ENCODE measurements around the gene RALA.
"Not testable (repeated sequence)": the region's sequence is repeated elsewhere in the genome, so short reads cannot be mapped to it uniquely, and the experiment has no call there.

The RALA gene

GRCh38 chr7:39645482-39646407 lies 22.4 kb downstream of the RALA start:
- DNase-seq (ENCODE audit: low spot score), result no peak

- DNase-seq (ENCODE audit: low spot score), result no peak
These were observed 24.4 kb downstream of the RALA start for GRCh38 chr7:39647816-39648215.

DNA sequence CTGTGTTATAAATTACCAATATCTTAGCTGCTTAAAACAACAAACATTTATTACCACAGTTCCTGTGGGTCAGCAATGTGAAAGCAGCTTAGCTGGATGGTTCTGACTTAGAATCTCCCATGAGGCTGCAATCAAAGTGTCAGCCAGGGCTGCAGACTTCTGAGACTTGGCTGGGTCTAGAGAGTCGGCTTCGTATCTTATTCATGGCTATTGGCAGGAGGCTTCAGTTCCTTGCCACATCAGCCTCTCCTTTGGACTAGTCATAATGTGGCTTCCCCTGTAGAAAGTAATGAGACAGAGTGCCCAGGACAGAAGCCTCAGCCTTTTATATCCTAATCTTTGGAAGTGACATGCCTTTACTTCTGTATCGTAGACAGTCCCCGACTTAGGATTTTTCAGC lies 27.3 kb downstream of the RALA start:
- no peak for DNase-seq (ENCODE audit: low spot score)

- no peak for DNase-seq (ENCODE audit: low spot score)
These were observed 27.9 kb downstream of the RALA start for GRCh38 chr7:39651265-39651664.

GRCh38 chr7:39656415-39656814 lies 33.0 kb downstream of the RALA start:
- DNase-seq (ENCODE audit: low spot score), result no peak

DNA sequence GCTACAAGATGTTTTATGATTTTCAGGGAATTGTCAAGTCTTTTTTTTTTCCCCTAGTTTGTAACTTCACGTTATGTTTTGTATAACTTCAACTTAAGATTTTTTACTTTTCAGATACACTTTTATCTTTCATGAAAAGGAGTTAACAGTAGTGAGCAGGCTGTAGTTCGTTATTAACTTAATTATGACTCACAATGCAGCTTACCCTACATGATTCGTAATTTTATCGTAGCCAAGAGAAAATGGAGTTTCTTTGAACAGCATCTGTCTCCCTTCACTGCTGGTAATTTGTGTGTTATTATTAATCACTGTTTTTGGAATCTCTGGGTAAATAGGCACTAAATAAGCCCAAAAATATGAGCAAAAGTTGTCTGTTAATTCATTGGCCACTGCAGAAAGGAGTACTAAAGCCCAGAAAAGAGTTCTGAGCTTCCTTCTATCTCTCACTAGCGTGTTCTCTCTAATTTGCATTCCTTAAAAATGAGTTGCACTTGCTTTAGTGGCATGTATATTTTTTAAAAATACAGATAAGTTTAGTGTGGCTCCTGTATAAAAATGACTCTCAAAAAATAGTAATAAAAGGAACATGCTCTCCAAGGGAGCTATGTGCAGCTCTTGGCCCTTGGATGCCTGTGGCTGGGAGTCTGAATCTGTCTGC lies 36.1 kb downstream of the RALA start:
- DNase-seq (ENCODE audit: low spot score), result no peak

DNA sequence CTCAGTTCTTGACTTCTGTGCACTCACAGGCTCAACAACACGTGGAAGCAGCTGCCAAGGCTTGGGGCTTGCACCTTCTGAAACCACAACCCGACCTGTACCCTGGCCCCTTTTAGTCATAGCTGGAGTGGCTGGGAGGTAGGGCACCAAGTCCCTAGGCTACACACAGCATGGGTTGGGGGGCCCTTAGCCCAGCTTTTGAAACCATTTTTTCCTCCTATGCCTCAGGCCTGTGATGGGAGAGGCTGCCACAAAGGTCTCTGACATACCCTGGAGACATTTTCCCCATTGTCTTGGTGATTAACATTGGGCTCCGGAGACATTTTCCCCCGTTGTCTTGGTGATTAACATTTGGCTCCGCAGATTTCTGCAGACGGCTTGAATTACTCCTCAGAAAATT lies 38.6 kb downstream of the RALA start:
- no peak for DNase-seq (ENCODE audit: low spot score)

- no peak for DNase-seq (ENCODE audit: low spot score)
These were observed 39.9 kb downstream of the RALA start for GRCh38 chr7:39663263-39663662.

GRCh38 chr7:39664057-39664456 lies 40.7 kb downstream of the RALA start:
- DNase-seq (ENCODE audit: low spot score), result no peak

GRCh38 chr7:39664585-39664984 lies 41.2 kb downstream of the RALA start:
- DNase-seq (ENCODE audit: low spot score), result no peak

- DNase-seq (ENCODE audit: low spot score), result no peak
These were observed 43.2 kb downstream of the RALA start for GRCh38 chr7:39666562-39666961.

DNA sequence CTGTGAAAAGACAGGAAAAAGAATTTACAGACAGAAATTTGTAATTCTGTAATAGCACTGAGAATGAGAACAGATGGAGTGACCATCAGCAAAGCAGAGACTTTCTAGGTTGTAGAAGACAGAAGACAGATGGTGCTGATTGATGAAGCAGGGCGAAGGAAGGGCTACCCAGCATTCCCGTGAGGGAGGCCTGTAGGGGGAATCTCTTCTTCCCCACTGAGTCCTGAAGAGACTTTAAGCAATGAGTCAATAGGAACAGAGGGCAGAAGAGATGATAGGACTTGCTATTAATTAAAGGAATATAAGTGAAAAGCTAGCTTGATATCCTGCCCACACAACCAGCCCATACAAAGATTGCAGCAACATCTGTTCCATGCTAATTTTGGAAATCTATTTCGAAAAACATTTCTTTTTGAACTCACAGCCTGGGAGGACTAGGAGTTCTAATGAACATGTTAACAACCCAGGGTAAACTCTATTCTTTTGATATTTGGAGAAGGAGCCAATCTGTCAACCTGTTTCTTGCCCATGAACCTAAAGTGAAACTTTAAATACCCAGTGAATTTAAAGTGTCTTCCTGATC lies 44.1 kb downstream of the RALA start:
- no peak for DNase-seq (ENCODE audit: low spot score)

DNA sequence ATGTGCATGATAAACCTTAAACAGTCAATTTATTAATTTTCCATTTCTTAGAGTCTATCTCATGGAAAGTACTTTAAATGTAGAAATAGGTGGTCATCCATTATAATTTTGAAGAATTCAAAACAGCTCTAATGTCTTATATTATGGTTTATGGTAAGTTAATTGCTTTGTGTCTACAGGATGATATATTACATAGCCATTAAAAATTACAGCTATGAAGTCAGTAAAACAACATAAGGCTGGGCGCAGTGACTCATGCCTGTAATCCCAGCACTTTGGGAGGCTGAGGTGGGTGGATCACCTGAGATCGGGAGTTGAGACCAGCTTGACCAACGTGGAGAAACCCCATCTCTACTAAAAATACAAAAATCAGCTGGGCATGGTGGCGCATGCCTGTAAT lies 44.9 kb downstream of the RALA start:
- not testable (repeated sequence) for DNase-seq (ENCODE audit: low spot score)

DNA sequence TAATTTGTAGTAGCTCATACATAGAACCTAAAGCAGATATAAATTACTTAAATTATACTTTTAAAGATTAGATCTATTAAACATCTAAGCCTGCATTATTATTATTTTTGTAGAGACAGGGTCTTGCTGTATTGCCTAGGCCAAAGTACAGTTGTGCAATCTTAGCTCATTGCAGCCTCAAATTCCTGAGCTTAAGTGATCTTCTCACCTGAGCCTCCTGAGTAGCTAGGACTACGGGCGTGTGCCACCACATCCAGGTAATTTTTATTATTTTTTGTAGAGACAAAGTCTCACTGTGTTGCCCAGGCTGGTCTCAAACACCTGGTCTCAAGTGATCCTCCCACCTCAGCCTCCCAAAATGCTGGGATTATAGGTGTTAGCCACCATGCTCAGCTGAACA lies 46.7 kb downstream of the RALA start:
- DNase-seq (ENCODE audit: low spot score), result no peak

DNA sequence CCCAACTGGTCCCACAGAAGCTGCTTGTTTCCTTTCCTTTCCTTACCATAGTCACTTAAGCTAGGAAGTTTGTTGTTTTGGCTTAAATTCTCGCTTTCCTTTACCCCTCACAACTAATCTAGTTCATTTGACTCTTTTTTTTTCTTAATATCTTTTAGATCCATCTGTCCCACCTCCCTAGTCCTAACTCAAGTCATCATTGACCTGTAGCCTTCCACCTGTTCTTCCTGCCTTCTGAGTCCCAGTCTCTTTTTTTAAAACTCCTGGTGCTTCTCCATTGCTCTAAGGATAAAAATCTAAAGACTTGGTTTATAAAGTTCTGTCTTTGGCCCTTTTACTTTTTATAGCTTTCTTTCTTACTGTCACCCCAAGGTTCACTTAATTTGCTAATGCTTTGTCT lies 47.6 kb downstream of the RALA start:
- no peak for DNase-seq (ENCODE audit: low spot score)

GRCh38 chr7:39672176-39672575 lies 48.8 kb downstream of the RALA start:
- no peak for DNase-seq (ENCODE audit: low spot score)

GRCh38 chr7:39673868-39674267 lies 50.5 kb downstream of the RALA start:
- no peak for DNase-seq (ENCODE audit: low spot score)

DNA sequence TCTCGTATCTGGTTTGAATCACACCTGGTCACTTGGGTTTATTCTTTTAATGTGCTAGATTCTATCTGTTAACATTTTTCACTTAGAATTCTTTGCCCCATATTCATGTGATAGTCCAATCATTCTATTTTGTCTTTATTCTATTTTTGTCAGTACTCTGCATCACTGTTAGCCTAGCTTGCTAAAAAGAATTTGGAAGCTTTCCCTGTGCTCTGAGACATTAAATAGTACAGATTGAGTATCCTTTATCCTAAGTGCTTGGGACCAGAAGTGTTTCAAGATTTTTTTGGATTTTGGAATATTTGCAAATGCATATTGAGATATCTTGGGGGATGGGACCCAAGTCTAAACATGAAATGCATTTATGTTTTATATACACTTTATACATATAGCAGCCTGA lies 51.0 kb downstream of the RALA start:
- DNase-seq (ENCODE audit: low spot score), result no peak

DNA sequence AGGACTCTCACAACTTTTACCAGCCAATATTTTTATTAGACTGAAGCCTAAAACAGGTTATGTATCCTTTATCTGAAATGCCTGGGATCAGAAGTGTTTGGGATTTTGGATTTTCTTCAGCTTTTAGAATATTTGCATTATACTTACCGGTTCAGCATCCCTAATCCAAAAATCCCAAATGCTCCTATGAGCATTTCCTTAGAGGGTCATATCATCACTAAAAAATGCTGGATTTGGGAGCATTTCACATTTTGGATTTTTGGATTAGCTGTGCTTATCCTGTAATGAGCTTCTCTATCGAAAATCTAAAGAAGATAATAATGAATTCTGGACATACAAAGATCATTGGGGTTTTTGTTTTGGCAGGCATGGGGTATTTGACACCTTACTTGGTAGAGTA lies 53.0 kb downstream of the RALA start:
- DNase-seq (ENCODE audit: low spot score), result no peak

DNA sequence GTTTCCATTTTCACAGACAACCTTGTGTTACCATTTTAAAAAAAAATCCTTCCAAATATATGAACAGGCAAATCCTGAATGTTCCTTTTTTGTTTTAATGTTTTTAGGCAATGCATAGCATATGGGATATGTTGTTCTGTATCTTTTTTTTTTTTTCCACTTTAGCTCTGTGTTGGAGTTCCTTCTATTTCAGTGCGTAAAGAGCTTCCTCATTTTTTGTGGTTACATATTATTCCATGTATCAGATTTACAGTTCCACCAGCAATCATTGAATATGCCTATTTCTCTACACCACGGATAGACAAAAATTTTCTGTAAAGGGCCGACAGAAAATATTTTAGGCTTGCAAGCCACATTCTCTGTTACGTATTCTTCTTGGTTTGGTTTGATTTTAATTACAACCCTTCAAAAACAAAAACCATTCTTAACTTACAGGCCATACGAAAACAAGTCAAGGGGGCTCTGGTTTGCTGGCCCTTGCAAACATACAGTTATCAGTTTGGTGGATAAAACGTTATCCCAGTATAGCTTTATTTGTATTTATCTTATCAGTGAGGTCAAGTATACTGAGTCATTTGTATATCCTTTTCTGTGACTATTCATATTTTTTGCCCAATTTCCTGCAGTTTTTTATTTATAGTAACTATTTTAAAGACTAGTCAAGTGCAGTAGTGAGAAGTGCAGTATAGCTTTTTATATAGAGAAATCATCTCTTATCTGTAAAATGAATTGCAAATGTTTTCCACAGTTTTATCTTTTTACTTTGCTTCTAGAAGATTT lies 55.7 kb downstream of the RALA start:
- no peak for DNase-seq (ENCODE audit: low spot score)

GRCh38 chr7:39679874-39680273 lies 56.5 kb downstream of the RALA start:
- not testable (repeated sequence) for DNase-seq (ENCODE audit: low spot score)

- DNase-seq (ENCODE audit: low spot score), result no peak
These were observed 58.6 kb downstream of the RALA start for GRCh38 chr7:39681887-39682441.
